GM18499 (cell line): Measurements from ENCODE around the gene IQUB.
"Not testable (repeated sequence)": the region's sequence is repeated elsewhere in the genome, so short reads cannot be mapped to it uniquely, and the experiment has no call there.

Source experiments
- ATAC-seq: cut with Tn5 transposase; IDR thresholded peaks from one replicate; pipeline ENCODE4 v1.9.1; 2021; ENCODE audit warnings: moderate number of reproducible peaks; ENCODE audit not compliant: insufficient read depth, unreplicated experiment

IQUB gene

GRCh38 chr7:123534383-123535260 lies at the start of gene IQUB:
TSS of gene IQUB (minus strand) at chr7:123534595. CDS start at chr7:123512340, 22,255 bp downstream.
- ATAC-seq: peak; percentile 74

- ATAC-seq: no peak
These were observed 49.4 kb upstream of the IQUB start for GRCh38 chr7:123583821-123584220.

- ATAC-seq: no peak
These were observed 46.7 kb upstream of the IQUB start for GRCh38 chr7:123581162-123581459.

- ATAC-seq: no peak
These were observed 46.2 kb upstream of the IQUB start for GRCh38 chr7:123580406-123581161.

GRCh38 chr7:123579416-123579815 lies 45.0 kb upstream of the IQUB start:
- no peak for ATAC-seq

GRCh38 chr7:123573896-123574467 lies 39.6 kb upstream of the IQUB start:
- ATAC-seq: no peak

- ATAC-seq: no peak
These were observed 38.9 kb upstream of the IQUB start for GRCh38 chr7:123573341-123573740.

- no peak for ATAC-seq
These were observed 37.3 kb upstream of the IQUB start for GRCh38 chr7:123571684-123572083.

GRCh38 chr7:123571187-123571586 lies 36.8 kb upstream of the IQUB start:
- no peak for ATAC-seq

GRCh38 chr7:123570390-123571182 lies 36.2 kb upstream of the IQUB start:
- ATAC-seq: no peak

- ATAC-seq: no peak
These were observed 35.1 kb upstream of the IQUB start for GRCh38 chr7:123569352-123570010.

GRCh38 chr7:123562121-123562520 lies 27.7 kb upstream of the IQUB start:
- no peak for ATAC-seq

- no peak for ATAC-seq
These were observed 24.0 kb upstream of the IQUB start for GRCh38 chr7:123558289-123558874.

- ATAC-seq: peak; percentile 91
These were observed 23.2 kb upstream of the IQUB start, which contains the start of gene NDUFA5 for GRCh38 chr7:123557398-123558288. TSS of gene NDUFA5 (minus strand) at chr7:123557818. CDS start at chr7:123557795, 23 bp downstream.

GRCh38 chr7:123557016-123557397 lies 22.6 kb upstream of the IQUB start:
- ATAC-seq: no peak

- ATAC-seq: no peak
These were observed 21.1 kb upstream of the IQUB start for GRCh38 chr7:123555484-123555883.

GRCh38 chr7:123553159-123553558 lies 18.8 kb upstream of the IQUB start:
- ATAC-seq: no peak

- ATAC-seq: no peak
These were observed 18.2 kb upstream of the IQUB start for GRCh38 chr7:123552641-123553040.

- not testable (repeated sequence) for ATAC-seq
These were observed 17.7 kb upstream of the IQUB start for GRCh38 chr7:123552134-123552533.
